Mesenteric fat pad (tissue), 1 donor: ENCODE measurements around the gene B9D1. TPM values are rescaled to one million over a fixed set of nuclear protein-coding genes. Genes with fewer than 3 reads are reported as not detected.

Experiments used
- DNase-seq: peaks from one replicate; pipeline ENCODE4 v3.0.0-alpha.2; 2020; ENCODE audit warnings: low spot score
- long read RNA-seq: library from polyadenylated mRNA; unstranded; transcript quantifications from one replicate; pipeline ENCODE4 v2.0.0, GENCODE V29; 2020
- total RNA-seq: library from RNA; stranded (reverse); fragmentation: NEBNext Ultra II Directional; extraction: Animal tissue kit (Norgen Biotek cat#: 25700); gene quantifications from one replicate; pipeline ENCODE4 v1.2.1, GENCODE V29; 2021
- donor health status: DM: yes; HTN: yes; CAD: no.

B9D1 gene, protein sequence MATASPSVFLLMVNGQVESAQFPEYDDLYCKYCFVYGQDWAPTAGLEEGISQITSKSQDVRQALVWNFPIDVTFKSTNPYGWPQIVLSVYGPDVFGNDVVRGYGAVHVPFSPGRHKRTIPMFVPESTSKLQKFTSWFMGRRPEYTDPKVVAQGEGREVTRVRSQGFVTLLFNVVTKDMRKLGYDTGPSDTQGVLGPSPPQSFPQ
- total RNA-seq, result 7.5 TPM
- long read RNA-seq, partial matches to known transcripts, result 0 of 3 reads
- long read RNA-seq, other reads (novel, unspliced or antisense), result 0 of 3 reads

DNA sequence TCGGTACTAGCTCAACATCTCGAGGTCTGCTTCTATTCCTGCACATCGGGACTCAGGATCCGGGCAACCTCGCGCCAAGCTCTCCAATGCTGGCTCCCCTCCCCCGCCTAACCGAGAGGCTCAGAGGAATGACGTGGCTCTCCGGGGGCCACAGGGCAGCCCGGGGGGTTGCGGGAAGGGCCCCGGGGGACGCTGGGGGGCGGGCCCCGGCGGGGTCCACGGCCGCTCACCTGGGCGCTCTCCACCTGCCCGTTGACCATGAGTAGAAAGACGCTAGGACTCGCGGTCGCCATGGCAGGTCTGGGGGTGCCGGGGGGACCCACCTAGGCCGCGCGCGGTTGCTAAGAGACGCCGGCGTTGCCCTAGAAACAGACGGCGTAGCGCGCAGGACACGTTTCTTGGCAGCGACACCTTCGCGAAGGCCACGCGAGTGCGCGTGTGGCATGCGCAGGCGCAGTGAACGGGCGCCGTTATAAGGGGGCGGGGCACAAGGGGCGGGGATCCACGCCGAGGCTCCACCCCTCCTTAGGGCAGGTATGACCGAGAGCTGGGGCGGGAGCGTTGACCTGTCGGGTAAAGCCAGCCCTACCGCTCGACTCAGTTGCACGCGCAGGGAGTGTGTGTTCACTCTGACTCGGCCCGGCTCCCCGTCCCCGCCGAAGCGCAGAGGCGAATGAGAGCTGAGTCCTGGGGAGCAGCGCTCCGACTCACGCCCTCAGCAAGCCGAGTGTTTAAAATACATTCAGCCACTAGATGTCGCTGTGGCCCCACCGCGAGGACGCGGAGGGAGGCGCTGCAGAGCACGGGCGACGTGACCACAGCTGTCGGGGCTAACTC is at the start of gene B9D1:
Gene B9D1, minus strand, starts transcription at position 447 of the 837 bp plus-strand sequence. Its CDS starts 154 bp downstream, at position 293.
- DNase-seq, result peak; percentile 97

DNA sequence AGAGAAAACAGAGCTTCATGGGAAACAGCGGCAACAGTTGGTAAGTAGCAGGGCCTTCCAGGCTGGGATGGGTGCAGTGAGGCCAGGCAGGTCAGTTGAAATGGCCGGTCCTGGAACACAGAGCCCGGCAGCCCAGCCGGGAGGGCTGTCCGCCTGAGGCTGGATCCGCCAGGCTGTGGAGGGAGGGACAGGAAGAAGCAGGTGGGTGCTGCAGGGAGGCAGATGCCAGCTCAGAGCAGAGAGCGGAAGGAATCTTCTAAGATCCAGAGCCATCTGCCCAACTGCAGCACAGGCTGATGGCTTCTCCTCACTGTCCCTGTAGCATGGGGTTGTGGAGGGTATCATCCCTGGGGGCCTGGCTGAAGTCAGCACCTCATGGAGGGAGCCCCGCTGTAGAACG is 49.1 kb upstream of the B9D1 start:
- peak; percentile 88 for DNase-seq

DNA sequence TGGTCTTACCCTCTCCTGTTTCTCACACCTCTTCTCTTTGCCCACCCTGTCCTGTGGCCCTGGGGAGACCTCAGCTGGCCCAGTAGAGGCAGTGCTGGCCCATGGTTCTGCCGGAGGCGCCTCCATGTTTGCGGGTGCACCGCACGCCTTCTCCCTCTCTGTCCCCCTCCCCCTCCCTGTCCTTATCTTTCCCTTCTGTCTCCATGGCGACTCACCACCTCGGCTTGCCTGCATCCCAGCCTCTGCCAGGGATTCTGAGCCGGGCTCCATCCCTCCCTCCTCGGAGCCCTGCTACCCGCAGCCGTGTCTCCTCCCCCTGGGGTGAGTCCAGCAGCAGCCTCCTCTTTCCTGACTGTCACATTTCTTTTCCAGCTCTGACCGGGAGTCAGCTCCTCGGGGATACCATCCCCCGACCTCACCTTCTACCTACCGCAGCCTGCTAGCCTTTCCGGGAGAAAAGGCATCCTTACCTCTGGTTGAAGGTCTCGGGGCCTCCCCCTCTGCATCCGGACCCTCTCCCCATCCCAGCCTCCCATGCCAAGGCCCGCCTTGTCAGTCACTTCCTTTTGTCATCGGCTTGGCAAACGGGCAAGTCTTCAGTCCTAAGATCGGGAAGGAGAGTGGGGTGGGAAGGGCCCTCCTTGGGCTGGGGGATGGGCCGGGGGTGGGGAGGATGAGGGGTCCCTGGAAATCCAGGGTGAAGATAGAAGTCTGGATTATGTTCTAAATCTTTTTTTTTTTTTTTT is 48.5 kb upstream of the B9D1 start, which contains the start of gene RNF112:
Gene RNF112, plus strand, starts transcription at position 358 of the 746 bp plus-strand sequence. Its CDS starts 177 bp downstream, at position 535.
- DNase-seq, result peak; percentile 84

DNA sequence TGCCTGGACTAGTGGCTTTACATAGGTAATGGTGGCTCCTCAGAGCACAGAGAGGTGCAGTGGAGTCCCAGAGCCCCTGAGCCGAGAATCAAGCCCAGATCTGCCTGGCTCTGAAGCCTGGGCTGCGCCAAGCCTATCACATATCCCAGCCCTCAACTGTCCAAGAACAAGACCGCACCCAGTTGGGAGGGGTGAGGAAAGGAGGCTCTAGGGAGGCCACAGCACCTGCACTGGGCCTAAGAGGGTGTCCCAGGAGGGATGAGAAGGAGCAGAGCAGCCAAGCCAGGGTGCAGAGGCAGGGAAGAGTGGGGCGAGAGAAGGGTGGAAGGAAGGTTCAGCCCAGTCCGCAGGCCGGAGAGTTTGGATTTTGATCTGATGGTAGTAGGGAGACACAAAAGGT is 47.6 kb upstream of the B9D1 start:
- peak; percentile 77 for DNase-seq

DNA sequence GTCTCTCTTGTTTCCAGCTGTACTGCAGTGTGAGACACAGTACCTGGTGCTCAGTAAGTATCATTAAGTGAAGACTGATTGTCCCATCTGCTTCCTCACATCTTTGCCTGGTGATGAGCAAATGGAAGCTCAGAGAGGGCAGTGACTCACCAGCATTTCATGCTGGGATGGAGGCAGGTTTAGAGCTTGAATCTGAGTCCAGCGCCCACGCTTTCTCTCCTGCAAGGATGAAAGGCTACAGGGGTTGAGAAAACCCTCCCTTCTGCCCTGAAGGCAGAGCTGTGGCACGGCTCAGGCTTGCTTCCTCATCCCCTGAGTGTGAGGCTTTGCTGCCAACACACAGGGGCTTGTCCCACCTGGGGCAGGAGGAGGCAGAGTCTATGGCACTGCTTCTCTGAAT is 47.0 kb upstream of the B9D1 start:
- DNase-seq, result peak; percentile 72

DNA sequence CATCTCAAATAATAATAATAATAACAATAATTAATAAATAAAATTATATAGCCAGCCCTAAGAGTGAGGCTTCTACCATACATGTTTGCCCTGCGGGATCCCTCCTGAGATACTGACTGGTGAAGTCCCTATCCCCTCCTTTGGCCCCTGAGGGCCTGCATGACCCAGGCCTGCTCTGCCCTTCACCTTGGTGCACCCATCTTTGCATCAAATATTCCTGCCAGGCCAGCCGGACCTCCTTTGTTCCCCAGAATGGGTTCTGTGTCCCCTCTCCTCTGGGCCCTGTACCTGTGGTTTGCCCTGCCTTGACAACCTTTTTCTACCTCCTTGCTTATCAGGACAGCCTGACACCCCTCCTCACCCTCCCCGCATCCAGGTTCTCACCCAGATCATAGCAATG is 46.5 kb upstream of the B9D1 start:
- DNase-seq, result peak; percentile 69

DNA sequence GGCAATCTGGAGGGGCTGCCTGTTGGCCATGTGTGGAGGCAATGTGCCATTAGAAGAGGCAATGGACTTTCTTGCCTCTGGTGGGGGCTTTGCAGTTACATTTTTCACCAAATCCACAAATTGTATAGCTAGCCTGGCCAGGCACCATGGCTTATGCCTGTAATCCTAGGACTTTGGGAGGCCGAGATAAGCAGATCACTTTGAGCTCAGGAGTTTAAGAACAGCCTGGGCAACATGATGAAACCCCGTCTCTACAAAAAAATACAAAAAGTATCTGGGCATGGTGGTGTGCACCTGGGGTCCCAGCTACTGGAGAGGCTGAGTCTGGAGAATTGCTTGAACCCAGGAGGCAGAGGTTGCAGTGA is 45.8 kb upstream of the B9D1 start:
- peak; percentile 16 for DNase-seq

DNA sequence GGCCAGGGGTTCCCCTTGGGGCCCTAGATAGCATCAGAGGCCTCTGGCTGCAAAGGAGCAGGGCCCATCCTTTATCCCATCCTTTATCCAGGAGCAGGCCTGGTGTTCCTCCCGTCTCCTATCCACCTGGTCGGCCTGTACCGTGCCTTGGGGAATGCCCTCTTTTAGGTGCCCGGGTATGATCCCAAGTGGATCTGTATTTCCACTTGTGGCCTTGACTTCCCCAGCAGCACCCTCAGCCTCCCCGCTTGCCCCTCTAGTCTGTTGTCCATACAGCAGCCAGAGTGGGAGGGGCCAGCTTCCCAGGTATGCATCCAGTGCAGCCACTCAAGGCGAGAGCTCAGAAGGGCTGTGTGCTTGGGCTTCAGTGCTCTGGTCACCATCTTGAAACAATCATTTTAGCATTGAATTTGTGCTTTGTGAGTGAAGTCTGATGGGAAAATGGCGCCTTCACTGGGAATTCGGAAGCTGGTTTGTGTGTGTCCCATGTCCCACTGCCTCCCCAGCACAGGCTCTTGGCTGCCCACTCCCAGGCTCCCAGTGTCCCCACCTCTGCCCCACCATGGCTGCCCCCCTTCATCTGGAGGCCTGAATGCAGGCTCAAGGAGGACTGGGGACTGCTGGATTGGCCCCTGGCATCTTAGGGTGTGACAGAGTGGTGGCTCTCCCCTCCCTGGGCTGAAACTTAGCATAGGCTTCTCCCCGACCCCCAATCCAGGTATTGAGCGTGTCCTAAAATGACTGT is 45.2 kb upstream of the B9D1 start:
- peak; percentile 78 for DNase-seq

DNA sequence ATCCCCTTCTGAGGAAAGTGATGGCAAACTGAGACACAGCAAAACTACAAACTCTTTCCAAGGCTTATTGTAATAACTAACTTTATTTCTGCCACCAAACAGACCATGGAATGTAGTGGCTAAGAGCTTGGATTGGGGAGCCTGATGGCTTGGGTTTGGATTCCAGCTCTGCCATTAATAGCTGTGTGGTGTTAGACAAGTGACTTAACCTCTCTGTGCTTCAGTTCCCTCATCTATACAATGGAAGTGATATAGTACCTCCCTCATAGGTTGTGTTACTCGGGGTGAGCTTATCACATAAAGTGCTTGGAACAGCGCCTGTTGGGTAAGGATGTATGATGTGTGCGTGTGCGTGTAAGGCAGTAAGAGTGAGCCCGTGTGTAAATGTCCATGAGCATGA is 42.6 kb upstream of the B9D1 start:
- DNase-seq, result no peak

DNA sequence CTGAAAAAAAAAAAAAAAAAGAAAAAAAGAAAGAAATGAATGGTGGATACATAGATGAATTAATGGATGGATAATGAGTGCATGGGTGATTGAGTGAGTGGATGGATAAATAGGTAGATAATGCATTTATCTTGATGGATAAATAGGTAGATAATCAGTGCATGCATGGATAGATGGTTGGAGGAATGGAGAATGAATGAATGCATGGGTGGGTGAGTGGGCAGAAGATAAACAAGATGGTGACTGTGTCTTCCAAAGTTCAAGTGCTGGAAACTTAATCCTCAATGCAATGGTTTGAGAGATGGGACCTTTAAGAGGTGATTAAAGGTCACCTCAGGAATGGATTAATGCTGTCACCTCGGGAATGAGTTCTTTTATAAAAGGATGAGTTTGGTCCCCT is 41.7 kb upstream of the B9D1 start:
- DNase-seq, result no peak

DNA sequence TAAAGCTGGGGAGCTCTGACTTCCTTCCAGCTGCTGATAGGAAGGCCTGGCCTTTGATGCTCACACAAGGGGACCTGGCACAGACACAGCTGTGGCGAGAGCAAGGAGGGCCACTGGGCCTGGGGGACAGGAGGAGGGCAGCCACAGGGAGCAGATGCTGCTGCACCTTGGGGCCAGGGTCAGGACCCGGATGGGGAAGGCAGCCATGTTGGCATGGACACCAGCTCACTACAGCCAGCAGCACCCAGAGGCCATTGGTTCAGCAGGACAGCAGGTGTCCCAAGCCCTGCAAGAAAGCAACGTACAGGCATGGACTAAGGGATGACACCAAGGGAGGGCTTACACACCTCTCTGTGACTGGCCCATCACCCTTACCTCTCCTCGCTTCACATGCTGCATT is 40.5 kb upstream of the B9D1 start:
- DNase-seq, result peak; percentile 71

DNA sequence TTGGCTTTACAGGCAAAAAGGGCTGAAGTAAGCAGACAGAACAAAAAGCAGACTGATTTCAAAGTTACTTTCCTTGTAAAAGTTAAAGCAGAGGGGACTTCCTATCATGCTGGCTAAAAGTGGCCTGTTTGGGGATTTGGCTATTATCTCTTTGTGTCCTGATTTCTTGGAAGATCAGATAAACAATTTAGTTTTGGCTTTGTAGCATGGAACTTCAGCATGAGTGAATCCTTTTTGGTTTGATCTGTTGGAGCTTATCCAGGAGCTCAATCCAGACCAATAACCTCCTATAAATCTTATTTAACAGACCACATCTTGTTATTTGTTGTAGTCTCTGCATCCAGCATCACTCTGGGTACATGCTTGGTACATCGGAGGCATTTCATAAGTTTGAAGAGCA is 39.6 kb upstream of the B9D1 start:
- no peak for DNase-seq

DNA sequence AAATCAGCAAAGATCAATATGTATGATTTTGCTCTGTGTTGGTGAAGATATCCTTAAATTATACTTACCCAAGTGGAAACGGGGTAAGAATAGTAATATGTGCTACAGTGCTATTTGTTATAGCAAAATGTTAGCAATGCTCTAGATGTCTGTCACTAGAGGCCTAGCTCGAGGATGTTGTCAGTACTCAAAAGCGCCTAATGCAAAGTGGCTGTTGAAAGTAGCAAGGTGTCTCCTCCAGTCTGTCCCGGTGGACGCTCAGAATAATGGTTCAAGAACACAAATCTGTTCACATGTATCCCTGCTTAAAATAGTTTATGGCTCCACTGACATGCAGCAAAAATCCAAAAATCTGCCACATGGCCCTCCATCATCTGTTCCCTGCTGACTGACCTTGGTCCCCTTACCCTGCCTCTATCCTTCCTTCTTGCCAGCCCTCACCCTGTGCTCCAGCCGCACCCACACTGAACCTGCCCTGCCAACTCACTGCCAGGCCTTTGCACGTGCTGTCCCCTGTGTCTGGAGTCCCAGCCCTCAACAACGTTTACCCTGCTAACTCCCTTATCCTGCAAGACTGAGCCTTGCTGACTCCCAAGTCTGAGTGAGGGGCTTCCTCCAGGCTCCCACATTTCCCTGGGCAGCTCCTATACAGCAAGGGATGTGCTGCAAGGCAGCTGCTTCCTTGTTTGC is 38.9 kb upstream of the B9D1 start:
- peak; percentile 74 for DNase-seq

DNA sequence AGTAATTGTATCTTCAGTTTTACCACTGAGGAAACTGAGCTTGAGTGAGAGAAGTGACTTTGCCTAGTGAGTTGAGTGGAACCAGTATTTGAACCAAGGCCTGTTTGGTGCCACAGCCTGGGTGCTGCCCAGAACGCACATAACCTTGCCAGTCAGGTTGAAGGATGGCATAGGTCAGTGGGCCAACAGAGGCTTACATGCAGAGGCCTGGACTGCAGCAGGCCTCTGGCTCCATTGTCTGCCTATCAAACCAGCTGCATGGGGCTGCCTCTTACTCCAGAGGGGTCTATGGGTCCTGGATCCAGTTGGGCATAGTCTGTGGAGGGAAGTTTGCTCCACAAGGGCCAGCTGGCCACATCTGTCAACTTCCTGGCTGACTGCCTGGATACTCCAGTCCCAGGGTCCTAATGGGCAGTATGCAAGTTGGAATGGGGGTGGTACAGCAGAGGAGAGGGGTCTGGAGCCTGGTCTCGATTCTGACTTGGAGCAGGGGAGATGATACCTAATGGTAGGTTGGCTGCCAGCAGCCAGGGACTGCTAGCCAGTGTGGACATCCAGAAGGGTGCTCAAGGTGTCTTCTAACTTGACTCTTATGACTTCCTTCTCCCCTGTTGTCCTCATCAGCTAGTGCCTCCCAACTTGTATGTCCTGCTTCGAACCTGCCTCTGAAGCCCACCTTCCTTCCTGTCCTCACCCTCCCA is 37.4 kb upstream of the B9D1 start:
- DNase-seq, result peak; percentile 59

DNA sequence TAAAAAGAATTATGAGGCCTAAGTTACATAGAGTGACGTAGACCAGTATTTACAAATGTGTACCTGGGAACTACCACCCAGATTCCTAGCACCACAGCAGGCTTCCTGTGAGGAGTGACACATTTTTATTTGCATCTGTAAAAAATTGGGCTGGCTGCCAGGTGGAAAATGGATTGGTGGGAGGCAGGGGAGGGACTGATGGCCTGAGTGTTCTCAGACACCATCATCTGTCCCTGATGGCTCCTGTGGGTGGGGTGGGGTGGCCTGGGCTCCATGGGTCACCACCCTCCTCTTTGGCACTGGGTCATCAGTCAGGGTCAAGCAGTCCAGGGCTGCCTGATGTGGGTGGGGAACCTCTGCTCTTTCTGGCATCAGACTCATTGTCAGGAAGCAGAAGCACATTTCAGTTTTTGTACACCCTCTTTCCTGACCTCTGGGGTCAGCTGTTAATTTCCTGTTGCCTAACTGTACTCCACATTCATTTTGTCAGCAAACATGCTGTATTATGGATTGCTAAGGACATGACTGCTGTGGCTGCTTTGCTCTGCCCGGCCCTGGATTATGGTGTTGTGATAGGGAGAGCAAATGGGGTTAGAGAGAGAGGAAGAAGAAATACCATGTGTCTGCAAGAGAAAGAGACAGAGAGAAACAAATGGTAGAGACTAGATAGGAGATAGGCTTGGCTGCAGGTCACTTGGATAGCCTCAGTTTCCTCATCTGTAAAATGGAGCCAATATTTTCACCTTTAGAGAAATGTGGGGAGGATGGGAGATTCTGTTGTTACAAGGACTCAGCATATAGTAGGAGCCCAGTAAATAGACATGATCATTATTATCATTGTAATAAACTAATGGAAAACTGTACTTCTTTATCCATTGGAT is 36.0 kb upstream of the B9D1 start:
- DNase-seq, result peak; percentile 90

DNA sequence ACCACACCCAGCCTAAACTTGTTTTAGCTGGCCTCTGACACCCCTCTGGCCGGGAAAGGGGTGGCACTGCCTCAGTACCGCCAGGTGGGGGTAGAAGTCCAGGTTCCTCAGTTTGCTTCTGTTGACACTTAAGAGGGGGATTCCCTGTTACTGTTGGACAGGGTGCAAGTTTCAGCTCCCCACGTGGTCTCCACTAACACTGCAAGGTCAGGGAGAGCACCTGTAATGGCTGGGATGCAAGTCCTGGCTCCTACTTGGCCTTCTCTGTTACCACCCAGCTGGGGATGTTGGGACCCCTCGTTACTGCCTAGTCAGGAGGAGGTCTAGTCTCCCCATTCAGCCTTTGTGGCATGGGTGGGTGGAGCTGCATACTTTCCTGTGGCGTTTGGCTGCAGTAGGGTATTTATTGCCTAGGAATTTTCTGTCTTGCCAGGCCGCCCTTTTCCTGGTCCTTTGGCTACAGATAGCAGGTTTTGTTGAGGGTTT is 35.1 kb upstream of the B9D1 start:
- DNase-seq, result peak; percentile 73

DNA sequence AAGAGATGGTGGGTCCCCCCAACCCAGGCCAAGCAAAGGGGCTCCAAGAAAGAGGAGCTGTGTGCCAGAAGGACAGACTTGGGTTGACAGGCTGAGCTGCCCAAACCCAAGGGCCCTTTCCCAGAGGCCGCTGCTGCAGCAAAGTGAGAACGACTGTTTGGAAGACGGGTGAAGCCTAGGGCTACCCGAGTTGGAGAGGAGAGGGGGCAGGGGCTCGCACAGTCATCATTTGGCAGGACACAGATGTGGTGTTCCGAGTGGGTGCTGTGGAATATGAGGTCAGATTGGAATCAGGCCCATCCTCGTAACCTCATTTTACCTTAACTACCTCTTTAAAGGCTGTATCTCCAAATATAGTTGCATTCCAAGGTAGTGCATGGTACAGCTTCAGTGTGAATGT is 29.8 kb upstream of the B9D1 start:
- no peak for DNase-seq

DNA sequence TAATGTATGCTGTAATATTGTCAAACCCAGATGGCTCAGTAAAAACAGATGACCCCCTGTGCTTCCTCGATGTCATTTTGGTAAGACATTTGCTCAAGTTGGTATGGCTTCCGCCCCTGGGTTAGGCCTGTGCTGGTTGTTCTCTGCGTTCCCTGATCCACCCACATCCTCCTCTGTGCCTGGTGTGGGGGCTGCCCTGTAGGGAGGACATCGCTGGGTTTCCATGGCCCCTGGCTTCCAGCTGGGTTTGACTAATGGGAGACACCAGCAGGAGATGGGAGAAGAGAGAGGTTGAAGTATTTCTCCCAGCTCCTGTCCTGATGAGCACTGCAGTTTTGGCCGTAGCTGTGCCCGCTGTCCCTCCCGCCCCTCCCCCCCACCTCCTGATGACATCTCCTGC is 28.9 kb upstream of the B9D1 start:
- DNase-seq, result no peak

DNA sequence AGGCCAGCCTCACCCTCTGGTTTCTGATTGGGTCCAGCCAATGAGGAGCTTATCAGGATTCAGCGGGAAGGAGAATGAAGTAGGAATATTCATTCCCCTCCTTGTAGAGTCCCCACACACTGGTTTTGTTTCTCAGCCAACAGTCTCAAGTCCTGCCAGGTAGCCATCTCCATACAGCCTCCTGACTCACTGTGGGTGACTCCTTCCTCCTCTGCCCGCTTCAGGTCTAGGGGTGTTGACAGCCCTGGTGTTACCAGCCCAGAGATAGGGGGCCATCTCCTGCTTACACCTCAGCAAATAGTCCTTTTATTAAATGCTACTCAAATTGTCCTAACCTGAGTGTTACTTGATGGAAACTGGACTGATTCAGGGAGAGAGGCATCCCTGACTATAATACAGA is 28.4 kb upstream of the B9D1 start:
- no peak for DNase-seq
